Measurements from ENCODE around the gene ITGB2.
"Not testable (repeated sequence)": the region's sequence is repeated elsewhere in the genome, so short reads cannot be mapped to it uniquely, and the experiment has no call there.

ITGB2 gene

DNA sequence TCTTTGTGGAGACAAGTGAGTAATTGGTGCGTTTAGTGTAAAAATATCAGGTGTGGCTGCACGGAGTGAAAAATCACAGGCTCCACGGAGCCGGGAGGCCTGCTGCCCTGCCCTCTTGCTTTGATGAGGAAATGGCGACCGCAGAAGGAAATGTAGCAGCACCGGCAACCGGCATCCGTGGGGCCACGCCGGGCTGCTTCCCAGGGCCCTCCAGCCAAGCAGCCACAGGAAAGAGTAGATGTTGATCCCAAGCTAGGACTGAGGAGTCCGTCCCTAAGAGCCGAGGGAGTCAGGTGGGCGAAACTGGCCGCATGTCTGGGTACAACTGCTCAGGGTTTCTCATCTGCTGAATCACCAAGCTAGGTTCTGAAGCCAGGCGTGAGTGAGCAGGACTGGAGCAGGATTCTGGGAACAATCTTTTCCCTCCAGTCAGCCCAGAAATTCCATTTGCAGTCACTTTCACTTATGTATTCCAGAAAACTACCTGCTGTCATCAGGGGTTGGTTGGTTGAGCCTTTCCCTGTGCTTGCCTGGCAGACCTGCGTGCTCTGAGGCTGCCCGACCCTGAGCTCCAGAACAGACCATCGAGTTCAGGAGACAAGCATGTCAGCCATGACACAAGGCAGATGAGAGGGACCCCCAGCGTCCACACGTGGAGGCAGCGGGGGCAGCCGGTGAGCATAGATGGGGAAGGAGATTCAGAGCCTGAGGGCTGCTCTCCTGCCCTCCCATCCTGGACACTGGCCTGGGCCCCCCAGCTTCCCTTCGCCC is 5.8 kb upstream of the ITGB2 start:
- peak in 1 of 2 donors; percentile 33 for DNase-seq (ENCODE audit: low read depth in 2 of 2)

DNA sequence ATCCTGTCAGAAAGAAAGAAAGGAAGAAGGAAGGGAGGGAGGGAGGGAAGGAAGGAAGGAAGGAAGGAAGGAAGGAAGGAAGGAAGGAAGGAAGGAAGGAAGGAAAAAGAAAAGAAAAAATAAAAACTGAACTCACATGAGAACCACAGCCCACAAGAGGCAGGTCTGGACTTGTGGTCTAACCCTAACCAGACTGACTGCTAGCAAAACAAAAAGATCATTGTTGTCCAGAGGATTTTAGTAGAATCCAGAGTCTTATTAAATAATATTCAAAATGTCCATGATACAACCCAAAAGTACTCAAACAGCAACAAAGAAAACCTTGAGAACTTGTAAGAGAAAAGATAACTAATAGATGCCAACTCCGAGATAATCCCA is 4.7 kb upstream of the ITGB2 start:
- no peak for DNase-seq (ENCODE audit: low read depth in 2 of 2)

DNA sequence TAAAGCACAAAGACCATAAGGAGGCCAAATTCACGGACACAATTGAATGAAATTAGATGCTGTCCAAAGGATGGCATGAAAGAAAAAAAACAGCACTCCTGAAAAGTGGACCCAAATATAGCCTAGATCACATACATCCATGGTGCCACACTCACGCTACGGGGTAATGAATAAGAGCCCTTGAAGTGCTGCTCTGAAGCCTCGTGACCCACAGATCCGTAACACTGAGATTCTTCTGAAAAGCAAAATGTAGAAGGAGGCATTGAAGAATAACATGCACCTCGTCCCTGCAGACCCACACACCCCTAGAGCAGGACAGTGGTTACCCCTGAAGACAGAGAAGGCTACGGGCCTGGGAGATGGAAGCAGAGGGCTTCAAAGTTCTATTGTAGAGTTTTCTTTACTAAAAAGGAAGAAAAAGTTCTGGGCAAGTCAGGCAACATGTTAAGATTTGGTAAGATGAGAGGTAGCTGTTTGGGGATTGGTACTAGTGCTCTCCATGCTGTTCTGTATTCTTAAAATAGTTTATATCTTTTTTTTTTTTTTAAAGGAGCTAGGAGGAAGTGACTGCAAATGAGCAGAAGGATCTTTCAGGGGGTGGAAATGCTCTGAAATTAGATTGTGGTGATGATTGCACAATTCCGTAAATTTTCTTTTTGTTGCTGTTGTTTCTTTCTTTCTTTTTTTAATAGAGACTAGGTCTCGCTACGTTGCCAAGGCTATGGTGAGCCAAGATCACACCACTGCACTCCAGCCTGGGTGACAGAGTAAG is 4.1 kb upstream of the ITGB2 start:
- no peak for DNase-seq (ENCODE audit: low read depth in 2 of 2)

DNA sequence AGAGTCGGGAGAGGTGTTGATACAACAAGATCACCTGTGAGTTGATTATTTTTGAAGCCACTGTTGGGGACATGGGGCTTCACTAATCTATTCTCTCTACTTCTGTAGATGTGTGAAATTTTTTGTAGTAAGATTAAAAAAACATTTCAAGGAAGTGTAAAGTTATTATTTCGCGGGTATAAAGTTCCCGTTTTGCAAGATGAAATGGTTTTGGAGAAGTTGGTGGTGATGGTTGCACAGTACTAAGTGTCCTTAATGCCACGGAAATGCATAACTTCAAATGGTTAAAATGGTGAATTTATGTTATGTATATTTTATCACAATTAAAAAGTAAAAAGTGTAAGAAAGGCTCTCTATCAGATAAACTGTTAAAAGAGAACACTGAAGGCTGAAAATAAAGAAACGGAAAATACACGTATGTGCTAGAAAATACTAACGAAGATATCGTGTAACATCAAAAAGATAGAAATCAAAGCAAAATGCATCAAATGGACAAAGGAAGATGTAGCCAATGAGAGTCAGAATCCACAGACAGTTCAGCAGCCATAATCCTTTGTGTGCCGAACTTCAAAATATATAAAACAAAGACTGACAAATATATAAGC is 2.9 kb upstream of the ITGB2 start:
- no peak for DNase-seq (ENCODE audit: low read depth in 2 of 2)

DNA sequence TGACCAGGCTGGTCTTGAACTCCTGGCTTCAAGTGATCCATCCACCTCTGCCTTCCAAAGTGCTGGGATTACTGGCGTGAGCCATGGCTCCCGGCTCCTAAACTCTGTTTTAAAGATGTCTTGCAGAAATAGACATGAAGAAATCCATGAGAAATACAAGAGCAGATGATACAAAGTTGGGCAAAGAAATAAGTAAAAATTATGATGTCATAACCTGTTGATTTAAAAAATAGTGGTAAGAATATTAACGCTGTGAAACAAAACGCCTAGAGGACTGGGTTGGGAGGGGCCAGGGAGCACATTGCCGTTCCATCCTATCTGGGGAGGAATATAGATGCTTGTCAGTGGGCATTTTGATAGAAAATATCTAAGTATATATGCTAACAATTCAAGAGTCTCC is 1.2 kb upstream of the ITGB2 start:
- no peak for DNase-seq (ENCODE audit: low read depth in 2 of 2)

DNA sequence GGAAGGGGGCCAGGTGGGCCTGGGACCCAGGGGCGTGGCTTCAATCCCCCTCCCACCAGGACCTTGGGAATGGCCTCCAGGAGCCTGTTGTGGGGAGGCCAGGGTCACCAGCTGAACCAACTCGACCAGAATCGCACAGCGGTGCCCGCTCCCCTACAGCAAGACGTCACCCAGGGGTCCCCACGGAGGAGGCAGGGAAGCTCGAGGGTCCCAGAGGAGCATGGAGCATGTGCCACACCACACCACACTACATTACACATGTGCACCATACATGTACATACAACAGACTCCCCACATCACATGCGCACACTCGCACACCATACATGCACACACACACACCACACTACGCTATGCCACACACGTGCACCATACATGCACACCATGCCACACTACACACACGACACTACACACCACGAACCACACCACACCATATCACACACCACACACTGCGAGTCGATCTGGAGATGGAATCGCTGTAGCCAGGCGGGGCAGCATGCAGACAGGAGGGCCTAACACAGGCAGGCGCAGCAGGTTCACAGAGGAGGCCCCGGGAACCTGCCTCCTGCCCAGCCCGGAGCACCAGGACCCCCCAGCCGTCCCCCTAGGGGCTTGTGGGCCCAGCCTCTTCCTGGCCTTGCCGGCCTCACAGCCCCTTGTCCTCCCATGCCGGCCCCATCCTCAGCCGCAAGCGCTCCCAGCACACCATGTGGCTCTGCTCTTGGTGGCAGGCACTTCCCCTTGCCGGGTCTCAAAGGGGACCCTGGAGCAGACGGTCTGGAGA is 596 bp downstream of the ITGB2 start:
- DNase-seq (ENCODE audit: low read depth in 2 of 2), result no peak

DNA sequence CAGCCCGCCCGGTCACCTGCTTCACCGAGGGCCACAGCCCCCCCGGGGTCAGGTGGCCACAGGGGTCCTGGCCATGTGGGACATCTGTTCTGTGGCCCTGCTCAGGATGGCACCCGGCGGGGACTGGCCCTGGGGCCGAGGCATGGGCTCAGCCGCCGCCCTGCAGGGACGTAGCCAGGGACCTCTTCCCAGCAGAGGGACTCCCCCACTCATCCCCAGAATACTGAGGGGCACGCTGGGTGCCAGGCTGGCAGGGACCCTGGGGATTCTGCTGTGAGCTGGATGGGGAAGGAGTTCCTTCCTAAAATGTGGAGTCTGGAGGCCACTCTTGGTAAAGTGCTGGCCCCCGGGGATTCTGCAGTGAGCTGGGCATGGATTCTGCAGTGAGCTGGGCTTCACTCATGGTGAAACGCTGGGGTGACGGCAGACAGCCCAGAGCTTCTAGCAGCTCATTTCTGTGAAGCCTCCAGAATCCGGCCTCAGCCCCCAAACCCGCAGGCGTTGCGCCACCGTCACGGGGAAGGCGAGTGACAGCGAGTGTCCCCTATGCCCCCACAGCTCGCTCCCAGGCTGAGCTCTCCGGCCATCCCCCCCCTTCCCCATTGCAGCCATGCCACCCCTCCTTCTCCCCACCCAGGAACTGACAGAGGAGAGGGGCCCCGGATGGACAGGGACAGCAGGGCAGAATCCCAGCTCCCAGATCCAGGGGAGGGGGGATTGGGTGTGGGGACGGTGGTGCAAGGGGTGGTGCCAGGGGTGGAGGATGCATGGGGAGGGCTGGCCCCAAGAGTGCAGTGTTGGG is 1.4 kb downstream of the ITGB2 start:
- DNase-seq (ENCODE audit: low read depth in 2 of 2), result no peak

DNA sequence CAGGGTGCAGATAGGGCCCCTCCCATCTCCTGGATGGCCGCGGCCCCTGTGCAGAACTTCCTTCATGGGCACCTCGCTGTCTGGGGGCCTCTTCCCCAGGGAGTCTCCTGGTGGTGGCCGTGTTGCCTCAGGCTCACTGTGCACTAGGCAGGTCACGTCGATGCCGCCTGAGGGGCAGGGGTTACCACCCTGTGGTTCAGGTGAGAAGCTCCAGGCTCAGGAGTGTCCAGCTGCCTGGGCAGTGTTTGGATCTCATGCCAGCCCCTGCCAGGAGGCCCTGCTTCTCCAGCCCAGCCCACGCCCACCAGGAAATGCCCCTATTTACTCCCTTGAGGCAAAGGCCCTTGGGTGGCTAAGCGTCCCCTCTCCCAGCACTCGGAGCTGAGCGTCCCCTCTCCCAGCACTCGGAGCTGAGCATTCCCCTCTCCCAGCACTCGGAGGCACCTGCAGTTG is 2.1 kb downstream of the ITGB2 start:
- DNase-seq (ENCODE audit: low read depth in 2 of 2), result no peak

DNA sequence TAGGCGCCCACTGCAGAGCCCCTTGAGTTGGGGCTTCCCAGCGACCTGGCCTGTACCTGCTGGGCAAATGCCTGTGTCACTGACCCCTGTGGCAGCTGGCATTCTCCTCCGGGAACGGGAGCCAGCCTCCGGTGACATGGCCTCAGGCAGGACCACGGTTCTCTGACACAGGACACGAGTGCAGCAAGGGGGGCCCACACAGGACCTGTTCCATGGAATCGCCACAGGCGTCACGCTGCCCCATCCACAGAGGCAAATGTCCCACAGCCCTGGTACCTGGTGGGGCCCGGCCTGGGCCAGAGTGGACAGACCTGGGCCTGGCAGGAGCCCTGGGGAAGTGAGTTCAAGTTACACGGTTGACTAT is 2.6 kb downstream of the ITGB2 start:
- no peak for DNase-seq (ENCODE audit: low read depth in 2 of 2)

DNA sequence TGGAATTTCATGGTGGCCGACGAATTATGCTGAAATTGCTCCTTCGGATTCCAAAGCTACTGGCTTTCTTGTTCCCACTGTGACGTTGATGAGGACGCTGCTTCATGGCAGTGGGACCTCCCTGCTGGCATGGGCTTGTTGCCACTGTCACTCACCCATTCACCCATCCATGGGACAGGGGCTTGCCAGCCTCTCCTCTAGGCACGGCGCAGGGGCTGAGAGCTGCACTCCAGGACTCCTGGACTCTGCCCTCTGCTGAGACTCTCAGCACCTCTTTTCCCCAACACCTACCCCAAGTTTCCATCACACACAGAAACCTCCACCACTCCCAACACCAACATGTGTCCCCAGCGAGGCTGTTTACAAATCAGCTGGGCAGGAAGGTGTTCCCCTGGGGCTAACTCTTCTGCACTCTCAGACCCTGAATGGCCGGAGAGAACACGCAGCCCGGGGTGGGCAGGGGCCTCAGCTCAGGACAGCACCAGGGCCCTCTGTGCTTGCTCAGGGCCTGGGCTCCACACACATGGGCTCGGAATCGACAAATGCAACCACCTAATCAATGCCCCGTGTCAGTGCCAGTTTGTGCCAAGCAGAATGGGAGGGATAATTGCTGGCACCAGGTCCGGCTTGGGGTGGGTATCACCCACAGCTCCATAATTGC is 3.1 kb downstream of the ITGB2 start:
- DNase-seq (ENCODE audit: low read depth in 2 of 2), result no peak

DNA sequence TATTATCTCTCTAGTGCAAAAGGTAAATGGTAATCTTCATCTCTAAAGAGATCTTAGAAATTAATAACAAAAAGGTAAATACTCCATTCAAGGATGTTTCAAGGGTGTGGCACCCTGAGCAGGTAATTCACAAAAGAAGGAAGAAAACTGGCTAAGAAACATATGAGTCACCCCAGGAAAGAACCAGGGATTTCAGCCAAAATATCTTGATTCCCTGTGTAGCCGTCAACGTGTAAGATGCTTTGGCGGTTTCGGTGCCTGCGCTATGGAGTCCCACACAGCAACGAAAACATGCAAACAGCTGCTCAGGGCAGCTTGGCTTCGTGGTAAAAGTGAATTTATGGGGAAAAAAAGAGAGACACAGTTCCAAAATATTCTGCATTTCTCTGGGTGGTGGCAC is 3.7 kb downstream of the ITGB2 start:
- no peak for DNase-seq (ENCODE audit: low read depth in 2 of 2)

DNA sequence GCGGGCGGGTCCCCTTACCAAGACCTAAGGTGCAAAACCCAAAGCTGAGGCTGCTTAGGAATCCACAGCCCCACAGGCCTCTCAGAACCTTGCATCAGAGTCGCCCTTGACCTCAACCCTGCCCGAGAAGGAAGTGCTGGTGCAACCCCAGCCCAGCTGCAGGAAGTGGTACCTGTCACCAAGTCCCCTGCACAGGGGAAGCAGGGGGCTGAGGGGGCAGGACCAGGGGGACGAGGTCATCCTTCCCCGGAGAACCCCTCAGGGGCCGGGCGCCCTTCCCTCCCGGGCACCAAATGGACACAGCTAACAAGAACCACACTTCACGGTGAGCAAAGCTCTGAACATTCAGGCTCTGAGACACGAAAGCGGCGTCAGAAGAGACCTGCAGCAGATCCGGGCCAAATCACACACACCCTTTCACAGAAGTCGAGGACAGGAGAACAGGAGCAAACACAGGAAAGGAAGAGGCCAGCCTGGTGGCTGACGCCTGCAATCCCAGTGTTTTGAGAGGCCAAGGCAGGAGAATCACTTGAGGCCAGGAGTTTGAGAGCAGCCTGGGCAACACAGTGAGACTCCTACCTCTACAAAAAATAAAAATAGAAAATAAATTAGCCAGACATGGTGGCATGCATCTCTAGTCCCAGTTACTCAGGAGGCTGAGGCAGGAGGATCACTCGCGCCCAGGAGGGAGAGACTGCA is 6.4 kb downstream of the ITGB2 start:
- DNase-seq (ENCODE audit: low read depth in 2 of 2), result peak in 1 of 2 donors; percentile 42

DNA sequence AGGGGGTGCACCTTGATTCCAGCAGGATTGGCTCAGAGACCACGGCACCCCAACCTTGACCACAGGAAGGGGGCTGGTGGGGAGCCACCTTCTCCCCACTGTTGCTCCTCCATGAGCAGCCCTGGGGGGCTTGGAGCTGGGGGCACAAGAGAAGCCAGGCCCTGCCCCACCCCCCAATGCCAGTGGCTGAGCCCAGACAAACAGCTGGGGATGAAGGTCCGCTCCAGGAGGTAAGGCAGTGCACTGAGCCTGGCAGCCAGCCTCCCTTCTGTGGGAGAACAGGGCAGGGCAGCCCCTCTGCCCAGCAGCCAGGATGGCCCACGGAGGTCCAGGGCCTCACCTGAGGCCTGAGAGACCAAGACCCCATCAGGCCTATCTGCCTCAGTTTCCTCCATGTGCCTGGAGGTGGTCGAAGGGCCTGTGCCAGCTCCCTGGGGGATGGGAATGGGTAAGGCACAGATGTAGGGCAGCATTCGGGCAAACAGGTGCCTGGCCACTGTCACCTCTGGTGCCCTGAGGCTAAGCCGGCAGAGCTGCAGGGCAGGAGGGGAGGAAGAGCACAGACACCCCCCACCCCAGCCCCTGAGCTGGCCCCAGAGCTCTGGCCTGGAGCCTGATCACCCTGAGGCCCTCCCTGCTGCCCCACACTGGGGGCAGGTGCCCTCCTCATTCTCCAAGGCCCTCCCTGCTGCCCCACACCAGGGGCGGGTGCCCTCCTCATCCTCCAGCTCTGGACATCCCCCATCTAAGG is 7.1 kb downstream of the ITGB2 start:
- no peak for DNase-seq (ENCODE audit: low read depth in 2 of 2)

DNA sequence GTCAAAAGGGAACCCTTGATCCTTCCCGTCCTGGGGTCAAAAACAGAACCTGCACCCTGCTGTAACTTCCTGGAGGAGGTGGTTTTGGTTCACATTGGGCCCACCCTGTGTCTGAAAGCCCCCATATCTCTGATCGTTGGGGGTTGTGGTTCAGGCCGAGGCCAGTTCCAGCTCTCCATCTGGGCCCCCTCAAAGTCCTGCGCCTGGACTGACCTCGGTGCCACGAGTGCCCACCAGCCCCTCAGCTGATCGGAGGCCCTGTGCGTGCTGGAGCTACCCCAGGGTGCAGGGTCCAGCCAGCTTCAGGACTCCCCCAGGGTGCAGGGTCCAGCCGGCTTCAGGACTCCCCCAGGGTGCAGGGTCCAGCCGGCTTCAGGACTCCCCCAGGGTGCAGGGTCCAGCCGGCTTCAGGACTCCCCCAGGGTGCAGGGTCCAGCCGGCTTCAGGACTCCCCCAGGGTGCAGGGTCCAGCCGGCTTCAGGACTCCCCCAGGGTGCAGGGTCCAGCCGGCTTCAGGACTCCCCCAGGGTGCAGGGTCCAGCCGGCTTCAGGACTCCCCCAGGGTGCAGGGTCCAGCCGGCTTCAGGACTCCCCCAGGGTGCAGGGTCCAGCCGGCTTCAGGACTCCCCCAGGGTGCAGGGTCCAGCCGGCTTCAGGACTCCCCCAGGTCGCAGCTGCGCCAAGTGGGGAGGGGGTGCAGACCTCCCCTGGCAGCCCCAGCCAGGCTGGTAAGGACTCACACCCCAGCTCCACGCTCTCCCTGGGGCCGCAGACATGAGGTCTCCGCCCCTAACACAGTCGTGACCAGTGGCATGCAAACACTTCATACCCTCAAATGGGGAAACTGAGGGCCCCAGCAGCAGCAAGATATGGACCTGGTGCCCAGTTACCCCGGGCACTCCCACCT is 7.9 kb downstream of the ITGB2 start:
- not testable (repeated sequence) for DNase-seq (ENCODE audit: low read depth in 2 of 2)

DNA sequence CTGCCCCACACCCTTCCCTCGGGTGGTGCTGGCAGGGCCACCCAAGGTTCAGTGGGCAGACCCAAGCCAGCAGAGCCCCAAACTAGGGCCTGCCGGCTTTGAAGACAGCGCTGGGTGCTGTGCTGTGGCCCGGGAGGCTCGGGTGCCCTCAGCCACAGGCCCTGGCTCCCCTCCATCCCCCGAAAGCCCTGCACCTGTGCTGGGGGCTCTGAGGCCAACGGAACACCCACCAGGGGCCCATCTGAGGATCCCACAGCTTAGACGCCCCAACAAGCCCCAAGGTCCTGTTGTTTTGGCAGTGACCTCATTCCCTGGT is 8.6 kb downstream of the ITGB2 start:
- DNase-seq (ENCODE audit: low read depth in 2 of 2), result no peak

DNA sequence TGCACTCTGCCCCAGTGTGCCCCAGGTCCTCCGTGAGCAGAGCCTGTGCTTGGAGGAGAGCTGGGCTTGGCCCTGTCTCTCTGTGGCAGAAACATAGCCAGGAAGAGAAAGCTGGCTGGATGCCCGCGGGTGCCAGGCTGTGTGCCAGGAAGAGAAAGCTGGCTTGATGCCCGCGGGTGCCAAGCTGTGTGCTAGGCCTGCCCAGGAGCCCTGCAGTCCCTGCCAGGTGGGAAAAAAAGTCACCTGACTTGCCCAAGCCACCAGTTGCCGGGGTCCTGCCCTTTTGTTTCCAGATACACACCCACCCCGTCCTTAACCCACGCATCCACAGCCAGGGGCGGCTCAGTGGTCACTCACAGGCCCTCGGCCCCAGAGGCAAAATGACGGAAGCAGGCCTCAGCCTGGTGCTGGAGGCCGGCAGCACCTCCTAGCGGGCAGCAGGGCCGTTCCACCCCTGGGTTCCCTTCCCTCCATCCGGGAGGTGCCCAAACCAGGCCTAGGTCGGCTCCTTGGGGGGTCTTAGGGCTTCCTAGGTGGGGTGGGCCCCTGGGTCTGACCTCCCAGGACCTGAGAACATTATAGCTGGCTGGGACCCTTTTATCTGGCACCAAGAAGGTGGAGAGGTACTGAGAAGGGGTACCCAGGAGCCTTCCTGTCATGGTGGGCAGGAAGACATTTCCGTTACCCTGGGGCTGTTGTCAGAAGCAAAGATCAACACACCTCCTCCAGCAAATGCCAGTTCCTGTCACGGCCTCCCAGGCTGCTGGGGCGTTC is 9.1 kb downstream of the ITGB2 start:
- DNase-seq (ENCODE audit: low read depth in 2 of 2), result peak in 1 of 2 donors; percentile 50

DNA sequence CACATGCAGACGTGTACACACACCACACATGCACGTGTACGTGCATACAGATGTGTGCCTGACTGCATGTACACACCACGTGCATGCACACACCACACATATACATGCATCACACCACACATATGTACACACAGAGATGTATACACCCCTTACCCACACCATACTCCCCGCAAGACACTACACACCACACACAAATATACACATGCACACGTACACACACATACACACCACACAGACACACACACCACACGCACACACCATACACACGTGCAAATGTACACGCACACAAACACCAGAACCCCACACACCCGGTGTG is 9.7 kb downstream of the ITGB2 start:
- DNase-seq (ENCODE audit: low read depth in 2 of 2), result no peak
